ENCODE data around the gene CRB2. TPM values are rescaled to one million over a fixed set of nuclear protein-coding genes. Genes with fewer than 3 reads are reported as not detected.

CRB2 gene
- total and polyA plus RNA-seq, 2 of the 13 experiments (the other 11 are each of a cell fraction or from before 2014, with no cell fraction given) = 0.01 to 0.29 TPM

DNA sequence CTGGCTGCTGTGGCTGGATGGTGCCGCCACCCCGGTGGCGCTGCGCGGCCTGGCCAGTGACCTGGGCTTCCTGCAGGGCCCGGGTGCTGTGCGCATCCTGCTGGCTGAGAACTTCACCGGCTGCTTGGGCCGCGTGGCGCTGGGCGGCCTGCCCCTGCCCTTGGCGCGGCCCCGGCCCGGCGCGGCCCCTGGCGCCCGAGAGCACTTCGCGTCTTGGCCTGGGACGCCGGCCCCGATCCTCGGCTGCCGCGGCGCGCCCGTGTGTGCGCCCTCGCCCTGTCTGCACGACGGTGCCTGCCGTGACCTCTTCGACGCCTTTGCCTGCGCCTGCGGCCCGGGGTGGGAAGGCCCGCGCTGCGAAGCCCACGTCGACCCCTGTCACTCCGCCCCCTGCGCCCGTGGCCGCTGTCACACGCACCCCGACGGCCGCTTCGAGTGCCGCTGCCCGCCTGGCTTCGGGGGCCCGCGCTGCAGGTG lies 17.5 kb downstream of the CRB2 start (continued):
- TF ChIP-seq, protein P1, sequence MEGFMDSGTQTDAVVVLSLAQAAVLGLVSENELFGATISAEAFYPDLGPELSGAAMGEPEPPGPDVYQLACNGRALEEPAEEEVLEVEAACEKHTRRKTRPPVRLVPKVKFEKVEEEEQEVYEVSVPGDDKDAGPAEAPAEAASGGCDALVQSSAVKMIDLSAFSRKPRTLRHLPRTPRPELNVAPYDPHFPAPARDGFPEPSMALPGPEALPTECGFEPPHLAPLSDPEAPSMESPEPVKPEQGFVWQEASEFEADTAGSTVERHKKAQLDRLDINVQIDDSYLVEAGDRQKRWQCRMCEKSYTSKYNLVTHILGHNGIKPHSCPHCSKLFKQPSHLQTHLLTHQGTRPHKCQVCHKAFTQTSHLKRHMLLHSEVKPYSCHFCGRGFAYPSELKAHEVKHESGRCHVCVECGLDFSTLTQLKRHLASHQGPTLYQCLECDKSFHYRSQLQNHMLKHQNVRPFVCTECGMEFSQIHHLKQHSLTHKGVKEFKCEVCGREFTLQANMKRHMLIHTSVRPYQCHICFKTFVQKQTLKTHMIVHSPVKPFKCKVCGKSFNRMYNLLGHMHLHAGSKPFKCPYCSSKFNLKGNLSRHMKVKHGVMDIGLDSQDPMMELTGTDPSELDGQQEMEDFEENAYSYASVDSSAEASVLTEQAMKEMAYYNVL (CRISPR knock-in tag; IDR thresholded peaks at IDR 0.05; ENCODE audit: borderline replicate concordance) = no peak
- TF ChIP-seq ZNF615 (CRISPR knock-in tag; IDR thresholded peaks at IDR 0.05; ENCODE audit: borderline replicate concordance) = no peak

DNA sequence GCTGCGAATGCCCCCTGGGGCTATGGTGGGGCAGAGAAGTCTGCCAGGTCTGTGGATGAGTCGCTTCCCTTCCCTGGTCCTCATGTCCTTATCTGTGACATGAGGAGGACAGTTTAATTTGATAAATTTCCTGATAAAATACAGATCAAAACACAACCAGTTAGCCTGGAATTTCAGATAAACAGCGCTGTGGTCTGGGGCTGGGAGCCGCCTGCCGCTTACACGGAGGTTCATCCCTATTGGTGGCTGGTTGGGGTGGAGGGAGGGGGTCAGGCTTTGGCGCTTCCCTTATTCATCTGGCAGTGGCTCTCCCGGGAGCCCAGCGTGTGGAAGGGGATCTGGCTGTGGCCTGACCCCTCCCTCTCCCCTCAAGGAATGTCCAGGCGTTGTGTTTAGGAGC lies 17.9 kb downstream of the CRB2 start:
- Histone ChIP-seq H3K4me2 (ENCODE audit: low read depth, low read length) (no peak overlapping the region), H3K9me3 (ENCODE audit: low read length) (no peaks in the 10 kb centered on the region), H3K4me3 (replicated peaks in 1 of 3; ENCODE audit: insufficient read depth in 1 of 3, low read depth in 2 of 3, low read length in 3 of 3) (no peak overlapping the region), H3K27ac (ENCODE audit: extremely low read length, insufficient read depth, low read length) (no peak overlapping the region), H3K36me3 (replicated peaks in 1 of 2; ENCODE audit: control insufficient read depth in 1 of 2, insufficient read depth in 2 of 2, low read length in 2 of 2) (no peaks in the 10 kb centered on the region), H3K27me3 (ENCODE audit: control insufficient read depth in 1 of 2, insufficient read depth in 2 of 2, low read length in 2 of 2) (peaks cover 6 to 12% of the 10 kb centered on the region in 2 experiments; a peak in 4 of 5 replicates), H4K20me1 (ENCODE audit: insufficient read depth, low read length) (no peaks in the 10 kb centered on the region), H3K4me1 (ENCODE audit: insufficient read depth, low read length) (peaks cover 42% of the 10 kb centered on the region), H2AFZ (ENCODE audit: low read length) (no peak overlapping the region), H3K79me2 (ENCODE audit: insufficient read depth, low read length) (no peaks in the 10 kb centered on the region), H3K9ac (ENCODE audit: insufficient read depth, low read depth, low read length) (no peak overlapping the region)
- ATAC-seq = no peak
- 53% methylated on average over 5 of the region's 10 CpGs for WGBS (ENCODE audit: low lambda C conversion rate)
- CTCF ChIA-PET (ENCODE audit: low intra/inter-chr PET ratio, low total read pairs) = no interaction called here
- DNase-seq (ENCODE audit: low spot score) = no peak
- POLR2A ChIA-PET = no interaction called here
- intact Hi-C loops (cut with micrococcal nuclease; ENCODE audit: unreplicated experiment) (no loop called here), in situ Hi-C loops (cut with HindIII; ENCODE audit: extremely low pct_ligation_motif_present, low pct_unique_long_range_greater_than_20kb) (no loop called here)
- FAIRE-seq = no peak
- no TSS peak for BruUV-seq (replicated peaks)
- TF ChIP-seq KLF9 (CRISPR knock-in tag; IDR thresholded peaks at IDR 0.05; ENCODE audit: low read depth) = no peak
- no peak for TF ChIP-seq ZNF644 (CRISPR knock-in tag; IDR thresholded peaks at IDR 0.05; ENCODE audit: low read depth)
